GM12891 (cell line): Measurements from ENCODE around the gene PTER.

ENCODE experiments used
- DNase-seq: peaks from one replicate; pipeline ENCODE4 v3.0.0; 2011; ENCODE audit warnings: low spot score; ENCODE audit not compliant: insufficient read length
- FAIRE-seq: peaks from 2 replicates; lab custom pipeline; 2011; peaks lifted over from hg19 to GRCh38; lab: Jason Lieb, UNC
- PAX5 ChIP-seq: IDR thresholded peaks from 2 replicates; pipeline ENCODE4 v1.6.1; 2011; ENCODE audit warnings: low read length, moderate library complexity, mild to moderate bottlenecking; ENCODE audit not compliant: insufficient read depth, severe bottlenecking
- POLR2A ChIP-seq: IDR thresholded peaks from 2 replicates; pipeline ENCODE4 v1.6.1; 2011; ENCODE audit warnings: low read depth, low read length, control low read depth
- POLR2AphosphoS5 ChIP-seq: IDR thresholded peaks from 2 replicates; pipeline ENCODE4 v1.6.1; 2011; ENCODE audit warnings: low read depth, low read length, control low read depth
- POU2F2 ChIP-seq: IDR thresholded peaks from 2 replicates; pipeline ENCODE4 v1.6.1; 2011; ENCODE audit warnings: low read depth, mild to moderate bottlenecking, control low read depth, low read length, moderate library complexity
- SPI1 ChIP-seq: IDR thresholded peaks from 2 replicates; pipeline ENCODE4 v1.6.1; 2011; ENCODE audit warnings: low read depth, low read length, control low read depth
- TAF1 ChIP-seq: IDR thresholded peaks from 2 replicates; pipeline ENCODE4 v1.6.1; 2011; ENCODE audit warnings: low read depth, low read length, control low read depth

PTER gene

DNA sequence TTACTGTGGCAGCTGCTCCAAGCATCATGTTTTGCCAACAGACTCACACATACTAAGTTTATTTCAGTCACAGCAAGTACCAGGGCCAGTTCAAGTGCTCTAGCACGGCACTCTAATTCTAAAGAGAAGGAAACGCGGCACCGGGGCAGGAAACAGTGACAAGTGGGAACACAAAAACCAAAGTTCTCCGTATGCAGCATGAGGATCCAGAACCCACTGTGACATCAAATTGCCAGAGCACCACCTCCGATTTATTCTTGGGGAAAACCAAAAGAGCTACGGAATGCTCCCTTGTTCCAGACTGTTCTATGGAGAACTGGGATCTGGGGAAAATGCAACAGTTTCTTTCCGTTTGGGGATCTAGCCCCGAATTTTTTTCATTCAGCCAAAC is 448 bp upstream of the PTER start:
- FAIRE-seq (no peak), DNase-seq (no peak)
- TF ChIP-seq PAX5, result no peak
- TF ChIP-seq POU2F2, result no peak
- no peak for TF ChIP-seq POLR2AphosphoS5
- TF ChIP-seq POLR2A, result no peak
- no peak for TF ChIP-seq TAF1
- no peak for TF ChIP-seq SPI1

- FAIRE-seq, result no peak
- TF ChIP-seq POLR2A, result no peak
- no peak for TF ChIP-seq TAF1
- no peak for TF ChIP-seq POLR2AphosphoS5
- no peak for TF ChIP-seq SPI1
- no peak for TF ChIP-seq PAX5
- TF ChIP-seq POU2F2, result no peak
- DNase-seq, result no peak
These were observed 707 bp downstream of the PTER start for GRCh38 chr10:16437540-16437894.

- FAIRE-seq (no peak), DNase-seq (no peak)
- TF ChIP-seq POLR2AphosphoS5, result no peak
- TF ChIP-seq POLR2A, result no peak
- TF ChIP-seq TAF1, result no peak
- no peak for TF ChIP-seq POU2F2
- no peak for TF ChIP-seq PAX5
- no peak for TF ChIP-seq SPI1
These were observed 2.5 kb downstream of the PTER start for GRCh38 chr10:16439295-16439694.

DNA sequence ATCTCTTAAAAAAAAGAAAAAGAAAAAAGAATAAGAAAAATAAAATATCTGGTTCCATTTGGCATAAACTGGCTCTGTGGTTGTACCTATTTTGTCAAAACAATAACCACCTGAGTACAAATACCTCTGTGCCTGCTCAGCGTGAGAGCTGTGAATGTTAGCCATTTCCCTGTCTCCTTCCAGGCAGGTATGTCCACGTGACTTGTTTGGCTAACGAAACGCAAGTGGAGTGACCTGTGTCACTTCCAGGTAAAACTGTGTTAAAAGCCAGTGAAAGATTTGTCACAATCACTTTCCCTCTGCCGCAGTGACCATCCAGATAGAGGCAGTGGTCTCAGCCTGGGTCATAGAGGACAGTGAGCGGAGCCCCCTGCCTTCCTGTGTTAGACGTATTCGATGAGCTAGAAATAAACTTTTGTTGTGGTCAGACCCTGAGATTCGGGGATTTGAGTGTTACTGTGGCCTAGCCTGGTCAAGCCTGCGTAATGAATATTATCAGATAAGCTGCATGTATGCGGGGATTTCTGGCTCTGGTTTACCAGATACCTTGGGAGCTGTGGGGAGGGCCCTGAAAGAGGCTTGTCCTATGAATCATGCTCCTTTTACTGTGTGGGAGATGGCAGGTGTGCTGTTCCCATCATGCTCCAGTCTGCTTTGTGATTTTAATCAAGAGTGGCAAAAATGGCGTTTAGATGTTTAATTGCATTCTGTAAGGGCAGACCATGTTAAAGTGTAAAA is 3.8 kb downstream of the PTER start:
- no peak for FAIRE-seq
- no peak for TF ChIP-seq SPI1
- TF ChIP-seq POLR2AphosphoS5, result no peak
- TF ChIP-seq POU2F2, result no peak
- TF ChIP-seq POLR2A, result no peak
- no peak for TF ChIP-seq PAX5
- no peak for TF ChIP-seq TAF1
- DNase-seq, result no peak

DNA sequence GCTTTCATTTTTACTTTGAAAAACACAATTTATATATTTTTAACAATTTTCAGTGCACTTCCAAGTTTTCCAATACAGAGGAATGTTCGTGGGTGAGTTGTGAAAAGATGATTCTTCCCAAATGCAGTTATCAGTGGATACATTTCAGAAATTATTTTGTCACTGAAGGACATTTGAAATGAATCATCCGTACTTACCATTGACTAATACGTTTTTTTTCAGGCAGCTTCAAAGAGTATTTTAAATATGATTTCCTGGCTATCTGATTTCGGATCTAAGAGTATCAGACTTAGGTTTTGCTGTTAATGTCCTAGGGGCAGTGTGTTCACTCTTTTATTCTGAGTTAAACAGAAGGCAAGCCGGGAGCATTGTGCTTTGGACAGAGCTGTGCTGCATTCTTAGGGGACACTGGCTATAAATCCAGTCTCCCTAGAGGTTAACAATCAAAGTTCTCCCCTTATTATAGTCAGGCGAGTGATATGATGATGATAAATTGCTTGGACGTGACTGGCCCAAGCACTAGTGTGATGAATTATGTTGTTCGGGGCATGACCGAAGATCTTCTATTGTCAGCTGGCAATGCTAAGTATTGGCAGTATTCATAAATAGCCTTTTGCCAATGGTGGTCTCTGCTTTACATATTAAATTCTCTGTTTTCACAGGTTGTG is 4.5 kb downstream of the PTER start:
- no peak for DNase-seq
- FAIRE-seq, result no peak
- TF ChIP-seq SPI1 (no peak), TAF1 (no peak), POLR2AphosphoS5 (no peak), POLR2A (no peak), POU2F2 (no peak), PAX5 (no peak)

DNA sequence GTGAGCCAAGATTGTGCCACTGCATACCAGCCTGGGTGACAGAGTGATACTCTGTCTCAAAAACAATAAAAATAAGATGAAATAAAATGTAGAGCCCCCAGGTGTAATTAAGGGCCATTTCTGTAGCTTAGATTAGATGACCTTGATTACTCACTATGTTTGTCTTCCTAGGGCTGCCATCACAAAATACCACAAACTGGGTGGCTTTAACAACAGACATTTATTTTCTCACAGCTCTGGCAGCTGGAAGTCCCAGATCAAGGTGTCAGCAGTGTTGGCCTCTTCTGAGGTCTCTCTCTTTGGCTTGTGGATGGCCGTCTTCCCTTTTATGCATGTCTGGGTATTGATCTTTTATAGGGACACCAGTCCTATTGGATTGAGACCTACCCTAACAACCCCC is 6.1 kb downstream of the PTER start:
- DNase-seq, result no peak
- TF ChIP-seq POLR2AphosphoS5, result no peak
- no peak for TF ChIP-seq POU2F2
- no peak for TF ChIP-seq POLR2A
- no peak for TF ChIP-seq TAF1
- TF ChIP-seq SPI1, result no peak
- no peak for TF ChIP-seq PAX5
- no peak for FAIRE-seq

DNA sequence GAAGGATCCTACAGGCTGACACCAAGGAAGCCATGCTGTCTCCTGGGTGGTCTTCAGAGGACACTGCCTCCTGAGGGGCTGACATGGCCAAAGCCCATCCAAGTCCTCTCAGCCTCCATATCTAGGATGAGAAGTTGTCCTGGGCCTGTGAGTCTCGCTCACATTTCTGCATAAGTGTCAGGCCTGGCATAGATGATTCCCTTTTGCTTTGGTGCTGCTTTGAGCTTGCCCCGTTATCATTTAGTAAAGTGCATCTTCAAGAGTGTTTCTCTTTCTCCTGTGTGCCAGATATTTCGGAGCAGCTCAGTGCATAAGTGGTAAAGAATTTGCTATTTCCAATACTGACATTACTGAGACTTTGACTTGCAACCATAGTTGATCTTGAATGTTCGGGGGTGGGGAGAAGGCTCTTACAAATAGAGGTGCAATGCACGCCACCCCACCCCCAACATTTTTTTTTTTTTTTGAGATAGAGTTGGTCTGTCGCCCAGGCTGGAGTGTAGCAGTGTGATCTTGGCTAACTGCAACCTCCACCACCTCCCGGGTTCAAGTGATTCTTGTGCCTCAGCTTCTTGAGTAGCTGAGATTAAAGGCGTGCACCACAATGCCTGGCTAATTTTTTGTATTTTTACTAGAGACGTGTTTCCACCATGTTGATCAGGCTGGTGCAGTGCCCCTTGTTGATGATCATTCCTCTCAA is 9.1 kb downstream of the PTER start:
- FAIRE-seq (no peak), DNase-seq (no peak)
- no peak for TF ChIP-seq POLR2AphosphoS5
- no peak for TF ChIP-seq POLR2A
- TF ChIP-seq TAF1, result no peak
- no peak for TF ChIP-seq POU2F2
- no peak for TF ChIP-seq SPI1
- TF ChIP-seq PAX5, result no peak

GRCh38 chr10:16449454-16449853 is 12.6 kb downstream of the PTER start:
- TF ChIP-seq POU2F2 (no peak), POLR2A (no peak), SPI1 (no peak), PAX5 (no peak)
- no peak for DNase-seq
- FAIRE-seq, result no peak

GRCh38 chr10:16458166-16458955 is 21.6 kb downstream of the PTER start:
- FAIRE-seq, result peak; percentile 59
- TF ChIP-seq POLR2AphosphoS5 (no peak), POU2F2 (no peak), TAF1 (no peak), PAX5 (no peak), POLR2A (no peak), SPI1 (no peak)
- no peak for DNase-seq
